PC-3 (cell line): ENCODE data around the gene PBX3. TPM values are rescaled to one million over a fixed set of nuclear protein-coding genes. Genes with fewer than 3 reads are reported as not detected.

Experiments
- ATAC-seq: fragments of 200-7000 bp; cut with Tn5 transposase; 2 replicates; pipeline ENCODE4 v1.9.1; 2020; ENCODE audit warnings: mild to moderate bottlenecking, moderate library complexity
- BruUV-seq: library from RNA; stranded (reverse); fragments of 400-500 nt; replicated peaks from 2 replicates; lab custom pipeline; 2021; lab: Mats Ljungman, UMichigan
- CTCF ChIA-PET: fragments of 300-600 bp; sonication (Branson Sonifier 250); formaldehyde crosslinking; loops from one replicate; lab custom pipeline; 2022; ENCODE audit warnings: antibody characterized with exemption; lab: Charles Lee
- POLR2A ChIA-PET: fragments of 300-600 bp; sonication (Branson Sonifier 250); formaldehyde crosslinking; loops from one replicate; lab custom pipeline; 2022; ENCODE audit warnings: antibody characterized with exemption; ENCODE audit not compliant: unreplicated experiment; lab: Charles Lee
- DNase-seq: peaks from one replicate; pipeline ENCODE4 v3.0.0-alpha.2; 2015
- H2AFZ ChIP-seq: fragments of 300-600 bp; sonication (generic); 2 replicates; pipeline ENCODE4 v1.6.0; 2016; ENCODE audit warnings: antibody characterized with exemption, low read length
- H3F3A ChIP-seq: fragments of 300-600 bp; sonication (generic); one replicate; pipeline ENCODE4 v1.6.0; 2017; ENCODE audit warnings: antibody characterized with exemption, low read length, control low read depth, mild to moderate bottlenecking; ENCODE audit not compliant: unreplicated experiment
- H3K27ac ChIP-seq: fragments of 300-600 bp; sonication (generic); 2 replicates; pipeline ENCODE4 v1.5.1; 2016; ENCODE audit warnings: mild to moderate bottlenecking, low read length
- H3K27me3 ChIP-seq: fragments of 300-600 bp; sonication (generic); 2 replicates; pipeline ENCODE4 v1.6.1; 2016; ENCODE audit warnings: low read length, mixed read lengths
- H3K36me3 ChIP-seq: fragments of 300-600 bp; sonication (generic); 2 replicates; pipeline ENCODE4 v1.6.1; 2016; ENCODE audit warnings: low read depth, mixed run types, low read length, mixed read lengths
- H3K4me1 ChIP-seq: fragments of 300-600 bp; sonication (generic); 2 replicates; pipeline ENCODE4 v1.5.1; 2016; ENCODE audit warnings: low read length; ENCODE audit not compliant: insufficient read depth
- H3K4me2 ChIP-seq: fragments of 300-600 bp; sonication (generic); 2 replicates; pipeline ENCODE4 v1.6.0; 2016; ENCODE audit warnings: low read length
- H3K4me3 ChIP-seq: fragments of 300-600 bp; sonication (generic); 2 replicates; pipeline ENCODE4 v1.5.1; 2016; ENCODE audit warnings: mild to moderate bottlenecking, low read length, mixed read lengths
- H3K79me2 ChIP-seq: fragments of 300-600 bp; sonication (generic); 2 replicates; pipeline ENCODE4 v1.6.1; 2017; ENCODE audit warnings: low read length, mixed read lengths
- H3K9ac ChIP-seq: fragments of 300-600 bp; sonication (generic); 2 replicates; pipeline ENCODE4 v1.6.0; 2016; ENCODE audit warnings: mild to moderate bottlenecking, low read length
- H3K9me2 ChIP-seq: fragments of 300-600 bp; sonication (generic); replicated peaks from 2 replicates; pipeline ENCODE4 v1.6.1; 2016; ENCODE audit warnings: mixed run types, low read length, mixed read lengths
- H3K9me3 ChIP-seq: fragments of 300-600 bp; sonication (generic); 2 replicates; pipeline ENCODE4 v1.6.1; 2016; ENCODE audit warnings: low read length, mixed read lengths
- H4K20me1 ChIP-seq: fragments of 300-600 bp; sonication (generic); 2 replicates; pipeline ENCODE4 v1.6.1; 2016; ENCODE audit warnings: low read length, mixed read lengths
- CTCF ChIP-seq: fragments of 300-600 bp; sonication (generic); conservative IDR thresholded peaks from 2 replicates; pipeline ENCODE4 v1.5.1; 2017; ENCODE audit warnings: antibody characterized with exemption, low read depth, mild to moderate bottlenecking, low read length
- EZH2 ChIP-seq: fragments of 300-600 bp; sonication (generic); IDR thresholded peaks from one replicate; pipeline ENCODE4 v1.6.1; 2017; ENCODE audit warnings: antibody characterized with exemption, mild to moderate bottlenecking, low read length; ENCODE audit not compliant: unreplicated experiment
- EZH2phosphoT487 ChIP-seq: fragments of 300-600 bp; sonication (generic); IDR thresholded peaks from 2 replicates; pipeline ENCODE4 v1.6.1; 2018; ENCODE audit warnings: mild to moderate bottlenecking, antibody characterized with exemption, low read length, borderline replicate concordance
- intact Hi-C: fragments of 100-400 bp; cut with micrococcal nuclease; formaldehyde crosslinking; loops from 2 replicates; pipeline ENCODE4 v1.9.0; 2023
- total RNA-seq: library from RNA; depleted of rRNA; stranded (reverse); fragments of >200 nt; gene quantifications from 2 replicates; pipeline ENCODE4 v1.2.3, GENCODE V29; 2014

The PBX3 gene
- total RNA-seq, 1 experiment from 2014 or later = 35.5 TPM

DNA sequence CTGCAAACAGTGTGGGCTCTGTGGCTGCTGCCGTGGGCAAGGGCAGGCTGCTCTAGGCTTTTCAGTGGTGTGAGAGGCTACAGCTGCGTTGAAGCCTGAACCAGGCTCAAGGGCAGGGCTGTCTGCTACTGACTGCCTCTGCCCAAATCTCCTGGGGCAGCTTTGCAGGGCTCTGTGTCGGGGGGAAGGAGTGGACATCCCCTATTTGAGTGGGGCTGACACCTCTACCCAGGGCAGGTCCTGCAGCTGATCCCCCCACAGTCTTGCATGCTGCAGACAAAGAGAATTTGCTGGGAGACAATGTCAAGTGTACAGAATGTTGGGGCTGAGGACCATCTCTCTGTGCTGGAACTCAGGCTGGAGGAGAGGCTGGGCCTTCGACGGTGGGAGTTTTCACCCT lies 240.2 kb downstream of the PBX3 start:
- Histone ChIP-seq H3K9me2 (no peaks in the 10 kb centered on the region), H3K4me3 (no peak overlapping the region), H3K27me3 (no peaks in the 10 kb centered on the region), H3K9me3 (no peaks in the 10 kb centered on the region), H3K4me2 (no peak overlapping the region), H4K20me1 (no peaks in the 10 kb centered on the region), H3F3A (no peaks in the 10 kb centered on the region), H3K27ac (no peak overlapping the region), H3K79me2 (no peaks in the 10 kb centered on the region), H3K9ac (no peak overlapping the region), H3K4me1 (no peaks in the 10 kb centered on the region), H2AFZ (no peak overlapping the region), H3K36me3 (no peaks in the 10 kb centered on the region)
- ChIA-PET POLR2A (no interaction called here), CTCF (no interaction called here)
- no peak for TF ChIP-seq CTCF
- intact Hi-C loops = no loop called here
- no peak for ATAC-seq
- no TSS peak for BruUV-seq
- DNase-seq = no peak

GRCh38 chr9:125988479-125989050 lies 241.4 kb downstream of the PBX3 start:
- ChIA-PET POLR2A (no interaction called here), CTCF (no interaction called here)
- Histone ChIP-seq H3K9me2 (no peaks in the 10 kb centered on the region), H3K79me2 (no peaks in the 10 kb centered on the region), H3K27me3 (no peaks in the 10 kb centered on the region), H2AFZ (no peak overlapping the region), H3K4me1 (no peaks in the 10 kb centered on the region), H3K4me2 (no peak overlapping the region), H4K20me1 (no peaks in the 10 kb centered on the region), H3K36me3 (no peaks in the 10 kb centered on the region), H3K9ac (no peak overlapping the region), H3K4me3 (no peak overlapping the region), H3K27ac (no peak overlapping the region), H3F3A (no peaks in the 10 kb centered on the region), H3K9me3 (no peaks in the 10 kb centered on the region)
- ATAC-seq (no peak), DNase-seq (no peak)
- TF ChIP-seq EZH2 (no peak), CTCF (no peak), EZH2phosphoT487 (no peak)
- BruUV-seq = no TSS peak
- intact Hi-C loops = no loop called here

DNA sequence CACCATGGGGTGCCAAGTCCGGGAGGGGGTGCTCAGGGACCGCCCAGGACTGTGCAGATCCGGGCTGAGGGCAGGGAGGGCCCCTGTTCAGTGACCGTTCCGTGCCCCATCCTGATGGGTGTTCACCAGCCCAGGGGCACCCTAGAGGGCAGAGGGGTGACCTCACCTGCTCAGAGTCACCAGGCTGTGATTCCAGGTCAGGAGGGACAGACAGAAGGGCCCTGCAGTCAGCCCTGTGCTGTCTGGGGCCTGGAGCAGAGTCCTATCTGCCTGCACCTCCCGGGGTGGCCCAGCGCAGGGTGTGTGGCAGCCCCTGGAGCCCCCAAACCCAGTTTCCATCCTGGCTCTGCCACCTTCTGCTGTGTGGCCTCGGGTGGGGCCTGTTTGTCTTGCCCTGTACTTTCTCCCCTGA lies 241.9 kb downstream of the PBX3 start:
- no peaks in the 10 kb centered on the region for H3K9me3 ChIP-seq
- POLR2A ChIA-PET = no interaction called here

More for the DNA sequence above, 241.9 kb downstream of the PBX3 start:
- Histone ChIP-seq H2AFZ (no peak overlapping the region), H3K4me1 (no peaks in the 10 kb centered on the region), H3K4me2 (no peak overlapping the region), H4K20me1 (no peaks in the 10 kb centered on the region), H3K9ac (no peak overlapping the region), H3K27ac (no peak overlapping the region), H3K27me3 (no peaks in the 10 kb centered on the region), H3K9me2 (no peaks in the 10 kb centered on the region), H3K36me3 (no peaks in the 10 kb centered on the region), H3K79me2 (no peaks in the 10 kb centered on the region), H3F3A (no peaks in the 10 kb centered on the region), H3K4me3 (no peak overlapping the region)
- ATAC-seq = no peak
- no peak for TF ChIP-seq EZH2phosphoT487
- TF ChIP-seq CTCF = no peak
- no peak for TF ChIP-seq EZH2
- intact Hi-C loops = no loop called here
- no peak for DNase-seq
- BruUV-seq = no TSS peak
- CTCF ChIA-PET = no interaction called here
